ENCODE measurements around the gene RILPL1. TPM values are rescaled to one million over a fixed set of nuclear protein-coding genes. Genes with fewer than 3 reads are reported as not detected.
"Not testable (repeated sequence)": the region's sequence is repeated elsewhere in the genome, so short reads cannot be mapped to it uniquely, and the experiment has no call there.

Gene RILPL1
- total RNA-seq, 2 experiments from 2014 or later, result 1.4 to 1.6 TPM

DNA sequence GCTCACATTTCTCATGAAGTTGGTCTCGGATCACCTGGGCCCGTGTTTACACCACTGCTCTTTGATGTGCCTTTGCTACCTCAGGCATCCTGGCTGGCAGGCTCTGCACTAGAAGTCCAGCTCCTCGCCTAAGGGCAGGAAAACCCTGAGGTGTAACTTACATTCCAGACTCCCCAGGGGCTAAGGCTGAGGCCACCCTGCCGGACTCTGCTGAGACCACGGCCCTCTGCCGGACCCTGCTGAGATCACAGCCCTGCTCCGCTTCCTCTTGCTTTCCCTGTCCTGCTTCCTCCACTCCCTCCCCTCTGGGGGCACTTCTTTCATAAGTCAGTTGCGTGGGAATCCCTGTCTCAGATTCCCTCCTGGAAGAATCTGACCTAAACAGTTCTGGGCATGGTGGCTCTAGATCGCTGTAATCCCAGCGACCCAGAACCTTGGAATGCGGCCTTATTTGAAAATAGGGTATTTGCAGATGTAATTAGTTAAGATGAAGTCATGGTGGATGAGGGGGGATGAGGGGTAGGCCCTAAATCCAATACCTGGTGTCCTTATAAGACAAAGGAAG lies 17.2 kb downstream of the RILPL1 start:
- no peaks in the 10 kb centered on the region for H3K27me3 Mint-ChIP-seq
- no peak overlapping the region for H3K27ac Mint-ChIP-seq
- no peak overlapping the region for H3K4me3 Mint-ChIP-seq
- DNase-seq, result no peak
- no peaks in the 10 kb centered on the region for H3K9me3 Mint-ChIP-seq
- peaks cover 3% of the 10 kb centered on the region for H3K4me1 Mint-ChIP-seq
- H3K36me3 Mint-ChIP-seq, result peaks cover 2% of the 10 kb centered on the region

DNA sequence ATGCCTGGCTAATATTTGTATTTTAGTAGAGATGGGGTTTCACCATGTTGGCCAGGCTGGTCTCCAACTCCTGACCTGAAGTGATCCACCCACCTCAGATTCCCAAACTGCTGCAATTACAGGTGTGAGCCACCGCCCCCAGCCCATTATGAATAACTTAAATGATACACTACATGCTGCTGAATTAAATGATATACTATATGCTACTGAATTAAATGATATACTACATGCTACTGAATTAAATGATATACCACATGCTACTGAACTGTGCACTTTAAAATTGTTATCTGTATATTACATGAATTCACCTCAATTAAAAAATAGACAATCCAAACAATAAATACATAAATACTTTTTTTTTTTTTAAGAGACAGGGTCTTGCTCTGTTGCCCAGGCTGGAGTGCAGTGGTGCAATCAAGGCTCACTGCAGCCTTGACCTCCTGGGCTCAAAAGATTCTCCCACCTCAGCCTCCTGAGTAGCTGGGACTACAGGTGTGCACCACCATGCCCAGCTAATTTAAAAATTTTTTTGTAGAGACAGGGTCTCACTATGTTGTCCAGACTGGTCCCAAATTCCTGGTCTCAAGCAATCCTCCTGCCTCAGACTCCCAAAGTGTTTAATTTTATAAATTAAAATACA lies 18.8 kb downstream of the RILPL1 start:
- not testable (repeated sequence) for H3K27me3 Mint-ChIP-seq, H3K36me3 Mint-ChIP-seq, H3K4me3 Mint-ChIP-seq, H3K4me1 Mint-ChIP-seq, H3K27ac Mint-ChIP-seq, H3K9me3 Mint-ChIP-seq, DNase-seq

DNA sequence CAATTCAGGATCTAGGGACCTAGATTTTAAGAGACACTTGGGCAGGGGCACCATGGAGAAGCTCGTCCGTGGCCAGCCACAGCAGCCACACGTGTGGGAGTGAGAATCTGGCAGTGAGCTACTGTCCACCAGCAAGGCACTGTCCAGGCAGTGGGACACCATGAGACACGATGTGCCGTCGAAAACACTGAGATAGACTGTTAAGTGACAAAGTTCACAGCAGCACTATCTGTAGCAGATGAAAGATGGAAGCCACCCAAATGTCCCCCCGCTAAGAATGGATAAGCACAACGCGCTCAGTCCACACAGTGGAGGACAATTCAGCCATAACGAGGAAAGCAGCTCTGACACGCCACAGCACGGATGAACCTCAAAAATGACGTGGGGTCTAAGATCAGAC lies 19.7 kb downstream of the RILPL1 start:
- no peaks in the 10 kb centered on the region for H3K9me3 Mint-ChIP-seq
- no peak for DNase-seq
- H3K4me1 Mint-ChIP-seq, result no peaks in the 10 kb centered on the region
- no peaks in the 10 kb centered on the region for H3K27me3 Mint-ChIP-seq
- H3K27ac Mint-ChIP-seq, result no peak overlapping the region
- H3K36me3 Mint-ChIP-seq, result peaks cover 2% of the 10 kb centered on the region
- no peak overlapping the region for H3K4me3 Mint-ChIP-seq

DNA sequence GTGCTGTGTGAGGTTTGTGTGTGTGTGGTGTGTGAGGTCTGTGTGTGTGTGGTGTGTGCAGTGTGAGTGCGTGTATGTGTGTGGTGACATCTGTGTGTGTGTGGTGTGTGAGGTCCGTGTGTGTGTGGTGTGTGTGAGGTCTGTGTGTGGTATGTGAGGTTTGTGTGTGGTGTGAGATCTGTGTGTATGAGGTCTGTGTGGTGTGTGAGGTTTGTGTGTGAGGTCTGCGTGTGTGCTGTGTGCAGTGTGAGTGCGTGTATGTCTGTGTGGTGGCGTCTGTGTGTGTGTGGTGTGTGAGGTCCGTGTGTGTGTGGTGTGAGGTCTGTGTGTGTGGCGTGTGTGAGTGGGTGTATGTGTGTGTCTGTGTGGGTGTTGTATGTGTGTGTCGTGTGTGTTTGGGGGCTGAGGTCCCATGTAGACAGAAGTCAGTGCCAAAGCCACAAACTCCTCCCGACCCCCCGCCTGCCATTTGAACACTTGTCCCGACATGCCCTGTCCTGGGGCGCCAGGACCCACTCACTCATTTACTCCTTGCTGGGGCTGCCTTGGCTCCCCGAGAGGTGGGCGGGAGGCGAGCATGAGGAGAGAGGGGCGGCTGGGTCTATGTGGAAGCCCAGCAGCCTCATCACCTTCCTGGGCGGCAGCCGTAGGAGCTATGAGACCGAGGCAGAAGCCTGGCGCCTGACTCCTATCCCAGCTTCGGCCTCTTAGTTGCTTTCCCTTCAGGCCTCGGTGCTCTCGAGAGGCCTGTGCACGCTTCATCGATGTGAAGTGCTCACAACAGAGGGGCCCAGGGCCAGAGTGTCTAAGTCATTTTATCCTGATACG lies 20.5 kb downstream of the RILPL1 start:
- H3K27me3 Mint-ChIP-seq, result no peaks in the 10 kb centered on the region
- H3K9me3 Mint-ChIP-seq, result no peaks in the 10 kb centered on the region
- no peak for DNase-seq
- no peak overlapping the region for H3K27ac Mint-ChIP-seq
- peaks cover 2% of the 10 kb centered on the region for H3K36me3 Mint-ChIP-seq
- no peaks in the 10 kb centered on the region for H3K4me1 Mint-ChIP-seq
- H3K4me3 Mint-ChIP-seq, result no peak overlapping the region

DNA sequence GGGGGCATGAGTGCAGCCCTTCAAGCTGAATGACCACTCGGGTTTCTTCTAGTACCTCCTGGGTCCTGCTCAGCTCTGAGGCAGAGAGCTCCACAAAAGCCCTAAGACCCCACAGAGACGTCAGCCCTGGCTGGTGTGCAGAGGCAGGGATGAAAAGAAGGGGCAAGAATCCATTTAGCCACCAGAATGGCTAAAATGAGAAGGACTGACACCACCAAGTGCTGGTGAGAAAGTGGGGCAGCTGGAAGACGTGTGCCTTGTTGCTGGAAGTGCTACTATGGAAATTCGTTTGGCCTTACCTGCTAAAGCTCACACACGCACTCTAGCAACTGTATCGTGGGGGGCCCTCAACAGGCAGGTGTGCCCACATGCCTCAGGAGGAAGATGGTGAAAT lies 26.7 kb downstream of the RILPL1 start:
- no peak for DNase-seq
- H3K27me3 Mint-ChIP-seq, result no peaks in the 10 kb centered on the region
- H3K9me3 Mint-ChIP-seq, result no peaks in the 10 kb centered on the region
- no peaks in the 10 kb centered on the region for H3K4me1 Mint-ChIP-seq
- no peaks in the 10 kb centered on the region for H3K36me3 Mint-ChIP-seq
- no peak overlapping the region for H3K27ac Mint-ChIP-seq
- no peak overlapping the region for H3K4me3 Mint-ChIP-seq

DNA sequence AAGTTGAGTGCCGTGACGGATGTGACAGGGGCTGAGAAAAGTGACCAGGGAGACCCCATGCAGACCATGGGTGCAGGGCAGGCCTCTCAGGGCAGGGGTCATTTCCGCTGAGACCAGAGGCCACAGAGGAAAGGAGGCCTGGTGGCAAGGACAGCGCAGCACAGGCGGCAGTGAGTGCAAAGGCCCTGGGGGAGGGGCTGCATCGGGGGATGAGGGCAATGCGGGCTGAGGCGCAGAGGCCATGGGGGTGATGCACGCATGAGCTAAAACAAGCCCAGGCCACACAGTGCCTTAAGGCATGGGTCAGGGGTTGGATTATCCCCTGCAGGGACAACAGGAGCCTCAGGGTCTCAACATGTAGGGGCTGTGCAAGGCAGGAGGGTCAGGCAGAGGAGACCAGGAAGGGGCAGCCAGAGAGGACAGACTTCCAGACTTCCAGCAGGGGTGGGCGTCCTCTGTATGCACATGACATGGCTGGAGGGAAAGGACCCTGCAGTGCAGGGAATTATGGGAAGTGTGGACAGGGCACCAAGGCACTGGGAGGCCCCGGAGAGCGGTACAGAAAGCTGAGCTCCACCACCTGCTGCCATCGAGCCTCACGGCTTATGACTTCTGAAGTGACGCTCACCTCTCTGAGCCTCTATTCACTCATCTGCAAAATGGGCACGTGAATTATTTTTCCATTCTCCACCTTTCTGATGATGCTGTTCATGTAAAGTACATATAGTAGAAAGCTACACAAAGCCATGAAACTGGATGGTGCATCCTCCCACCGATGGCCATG lies 27.3 kb downstream of the RILPL1 start:
- no peak for DNase-seq
- Mint-ChIP-seq H3K27me3 (no peaks in the 10 kb centered on the region), H3K9me3 (no peaks in the 10 kb centered on the region), H3K36me3 (no peaks in the 10 kb centered on the region), H3K4me1 (no peaks in the 10 kb centered on the region), H3K27ac (no peak overlapping the region), H3K4me3 (no peak overlapping the region)

DNA sequence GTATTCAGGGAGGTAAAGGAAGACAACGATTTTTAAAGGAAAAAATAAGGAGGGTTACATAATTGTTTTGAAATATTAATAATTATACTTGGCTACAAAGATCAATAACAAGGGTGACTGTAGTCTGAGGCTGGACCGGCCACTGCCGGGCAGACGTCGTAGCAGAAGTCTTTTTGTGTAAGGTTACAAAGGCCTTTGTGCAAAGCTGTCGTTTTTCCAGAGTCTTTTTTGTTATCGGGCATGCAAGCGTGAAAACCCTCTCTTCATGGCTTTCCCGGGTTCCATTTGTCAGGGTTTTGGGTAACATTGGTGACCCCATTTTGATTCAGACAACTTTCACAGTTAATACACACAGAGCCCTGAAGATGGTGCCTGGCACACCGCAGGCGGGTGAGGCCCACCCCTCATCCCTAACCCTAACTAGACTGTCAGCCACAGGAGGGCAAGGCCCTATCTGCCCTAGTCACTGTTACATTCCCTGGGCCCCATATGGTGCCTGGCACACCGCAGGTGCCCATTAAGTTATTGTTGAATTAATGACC lies 31.3 kb downstream of the RILPL1 start:
- H3K4me1 Mint-ChIP-seq, result no peaks in the 10 kb centered on the region

DNA sequence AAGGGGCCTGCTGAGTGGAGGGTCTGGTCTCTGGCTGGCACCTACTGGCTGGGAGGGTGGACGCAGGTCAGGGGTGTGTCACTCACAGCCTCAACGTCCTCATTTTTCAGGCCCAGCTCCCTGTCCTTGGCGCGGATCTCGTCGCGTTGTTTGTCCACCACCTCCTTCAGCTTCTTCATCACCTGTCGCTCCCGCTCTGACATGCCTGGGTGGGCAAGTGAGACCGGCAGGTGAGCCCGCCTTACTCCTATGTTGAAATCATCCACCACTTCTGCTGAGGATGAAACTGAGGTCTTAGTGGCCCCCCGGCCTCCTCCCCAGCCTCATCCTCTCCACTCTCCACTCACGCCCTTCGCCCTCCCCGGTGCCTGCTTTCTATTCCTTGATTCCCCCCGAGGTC lies 34.2 kb downstream of the RILPL1 start:
- Mint-ChIP-seq H3K4me1 (no peaks in the 10 kb centered on the region), H3K36me3 (peaks cover 3% of the 10 kb centered on the region), H3K4me3 (no peak overlapping the region), H3K27ac (no peak overlapping the region), H3K27me3 (no peaks in the 10 kb centered on the region), H3K9me3 (no peaks in the 10 kb centered on the region)
- DNase-seq, result no peak

More for the DNA sequence above, 31.3 kb downstream of the RILPL1 start:
- Mint-ChIP-seq H3K27ac (no peak overlapping the region), H3K36me3 (peaks cover 3% of the 10 kb centered on the region), H3K9me3 (no peaks in the 10 kb centered on the region), H3K4me3 (no peak overlapping the region), H3K27me3 (no peaks in the 10 kb centered on the region)
- DNase-seq, result no peak

DNA sequence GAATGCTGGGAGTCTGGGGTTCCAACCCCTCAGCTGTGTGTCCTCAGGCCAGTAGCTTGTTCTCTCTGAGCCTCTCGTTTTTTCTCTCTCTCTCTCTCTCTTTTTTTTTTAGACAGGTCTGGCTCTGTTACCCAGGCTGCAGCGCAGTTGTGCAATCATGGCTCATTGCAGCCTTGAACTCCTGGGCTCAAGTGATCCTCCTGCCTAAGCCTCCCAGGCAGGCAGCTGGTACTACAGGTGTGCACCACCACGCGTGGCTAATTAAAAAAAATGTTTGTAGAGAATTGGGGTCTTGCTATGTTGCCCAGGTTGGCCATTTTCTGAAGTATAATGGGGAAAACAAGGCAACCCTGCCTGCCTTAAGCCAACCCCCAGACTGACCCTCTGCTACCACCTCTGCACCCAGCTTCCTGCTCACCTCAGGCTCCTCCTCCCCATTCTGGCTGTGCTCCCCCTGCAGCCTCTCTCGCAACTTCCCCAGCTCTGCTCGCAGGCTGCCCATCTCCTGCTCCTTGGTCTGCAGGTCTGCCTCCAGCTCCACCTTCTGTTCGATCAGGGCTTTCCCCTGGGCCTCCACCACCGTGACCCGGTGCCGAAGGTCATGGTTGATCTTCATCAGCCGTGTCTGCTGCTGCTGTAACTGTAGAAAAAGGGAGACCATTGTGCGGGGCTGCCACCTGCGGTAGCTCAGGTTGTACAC lies 35.2 kb downstream of the RILPL1 start:
- Mint-ChIP-seq H3K27ac (no peak overlapping the region), H3K36me3 (peaks cover 3% of the 10 kb centered on the region), H3K27me3 (no peaks in the 10 kb centered on the region), H3K4me3 (peak overlapping the region; percentile 30), H3K4me1 (no peaks in the 10 kb centered on the region), H3K9me3 (no peaks in the 10 kb centered on the region)
- no peak for DNase-seq

DNA sequence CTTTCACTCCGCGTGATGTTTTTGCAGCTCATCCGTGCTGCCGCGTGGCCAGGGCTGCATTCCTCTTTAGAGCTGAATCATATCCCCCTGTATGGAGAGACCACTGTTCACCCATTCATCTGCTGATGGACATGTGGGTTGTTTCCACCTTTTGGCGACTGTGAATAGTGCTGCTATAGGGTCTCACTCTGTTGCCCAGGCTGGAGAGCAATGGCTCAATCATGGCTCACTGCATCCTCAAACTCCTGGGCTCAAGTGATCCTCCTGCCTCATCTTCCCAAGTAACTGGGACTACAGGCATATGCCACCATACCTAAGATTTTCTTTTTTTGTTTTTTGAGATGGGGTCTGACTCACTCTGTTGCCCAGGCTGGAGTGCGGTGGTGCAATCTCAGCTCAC lies 36.5 kb downstream of the RILPL1 start:
- DNase-seq, result no peak
- no peak overlapping the region for H3K4me3 Mint-ChIP-seq
- H3K27ac Mint-ChIP-seq, result no peak overlapping the region
- H3K36me3 Mint-ChIP-seq, result peaks cover 3% of the 10 kb centered on the region
- no peaks in the 10 kb centered on the region for H3K27me3 Mint-ChIP-seq
- no peaks in the 10 kb centered on the region for H3K9me3 Mint-ChIP-seq
- no peaks in the 10 kb centered on the region for H3K4me1 Mint-ChIP-seq

DNA sequence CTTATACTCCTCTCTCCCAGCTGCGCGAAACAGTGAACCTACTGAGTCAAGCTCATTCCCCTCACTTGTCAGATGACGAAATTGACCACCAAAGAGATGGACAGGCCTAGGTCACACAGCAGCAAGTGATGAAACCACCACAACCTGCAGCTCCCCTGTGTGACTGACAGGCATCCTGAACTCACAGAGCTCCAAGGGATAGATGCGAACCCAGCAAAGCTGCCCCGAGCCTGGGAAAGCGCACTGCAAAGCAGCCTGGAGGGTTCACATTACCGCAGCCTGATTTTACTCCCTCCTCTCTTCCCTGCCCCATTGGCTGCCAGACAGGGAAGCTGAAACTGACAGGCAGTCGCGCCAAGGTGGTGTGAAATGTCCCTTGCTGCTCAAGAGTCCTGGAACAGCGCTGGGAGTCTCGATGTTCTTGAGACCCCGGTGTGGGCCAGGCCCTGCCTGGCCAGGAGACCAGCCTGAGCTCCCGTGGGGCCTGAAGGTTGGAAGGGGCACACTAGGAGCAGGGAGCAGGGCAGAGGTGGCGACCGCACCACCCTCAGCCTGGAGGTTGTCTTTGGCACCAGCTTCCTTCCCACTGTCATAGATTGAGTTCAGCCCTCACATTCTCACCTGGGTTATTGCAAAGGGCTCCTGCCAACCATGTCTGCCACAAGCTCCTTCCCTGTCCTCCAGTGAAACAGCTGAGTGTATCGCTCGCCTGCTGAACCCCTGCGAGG lies 39.2 kb downstream of the RILPL1 start:
- peaks cover 3% of the 10 kb centered on the region for H3K36me3 Mint-ChIP-seq
- no peak overlapping the region for H3K27ac Mint-ChIP-seq
- no peak for DNase-seq
- no peaks in the 10 kb centered on the region for H3K4me1 Mint-ChIP-seq
- no peak overlapping the region for H3K4me3 Mint-ChIP-seq
- no peaks in the 10 kb centered on the region for H3K9me3 Mint-ChIP-seq
- H3K27me3 Mint-ChIP-seq, result no peaks in the 10 kb centered on the region

DNA sequence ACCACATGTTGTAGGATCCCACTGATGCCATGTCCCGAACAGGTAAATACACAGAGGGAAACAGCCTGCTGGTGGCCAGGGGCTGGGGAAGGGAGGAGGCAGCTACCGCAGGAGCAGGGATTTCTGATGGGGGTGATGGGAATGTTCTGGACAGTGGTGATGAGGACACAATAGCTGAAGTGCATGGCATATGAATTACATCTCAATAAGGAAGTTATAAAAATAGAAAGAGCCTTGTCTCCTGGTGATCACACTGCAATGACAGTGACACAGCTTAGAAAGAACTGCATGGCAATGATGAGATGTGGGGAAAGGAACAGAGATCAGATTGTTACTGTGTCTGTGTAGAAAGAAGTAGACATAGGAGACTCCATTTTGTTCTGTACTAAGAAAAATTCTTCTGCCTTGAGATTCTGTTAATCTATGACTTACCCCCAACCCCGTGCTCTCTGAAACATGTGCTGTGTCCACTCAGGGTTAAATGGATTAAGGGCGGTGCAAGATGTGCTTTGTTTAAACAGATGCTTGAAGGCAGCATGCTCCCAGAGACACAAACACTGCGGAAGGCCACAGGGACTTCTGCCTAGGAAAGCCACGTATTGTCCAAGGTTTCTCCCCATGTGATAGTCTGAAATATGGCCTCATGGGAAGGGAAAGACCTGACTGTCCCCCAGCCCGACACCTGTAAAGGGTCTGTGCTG lies 41.0 kb downstream of the RILPL1 start:
- H3K27me3 Mint-ChIP-seq, H3K4me1 Mint-ChIP-seq, H3K27ac Mint-ChIP-seq, H3K4me3 Mint-ChIP-seq, H3K9me3 Mint-ChIP-seq, H3K36me3 Mint-ChIP-seq, DNase-seq: not testable (repeated sequence)

DNA sequence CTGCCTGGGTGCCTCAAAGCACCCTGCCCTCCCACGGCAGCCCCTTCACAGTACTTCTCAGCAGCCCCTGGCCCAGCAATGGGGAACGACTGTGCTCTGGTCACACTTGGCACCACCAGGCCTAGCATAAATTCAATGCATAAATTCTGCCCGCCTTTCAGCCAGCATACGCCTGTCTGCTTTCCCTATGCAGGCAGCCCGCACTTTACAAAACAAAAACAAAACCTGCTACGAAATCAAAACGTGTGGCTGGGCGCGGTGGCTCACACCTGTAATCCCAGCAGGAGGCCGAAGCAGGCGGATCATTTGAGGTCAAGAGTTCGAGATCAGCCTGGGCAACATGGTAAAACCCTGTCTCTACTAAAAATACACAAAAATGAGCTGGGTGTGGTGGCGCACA lies 42.0 kb downstream of the RILPL1 start:
- no peaks in the 10 kb centered on the region for H3K4me1 Mint-ChIP-seq
- H3K27me3 Mint-ChIP-seq, result no peaks in the 10 kb centered on the region

More for the DNA sequence above, 42.0 kb downstream of the RILPL1 start:
- H3K9me3 Mint-ChIP-seq, result no peaks in the 10 kb centered on the region
- H3K27ac Mint-ChIP-seq, result no peak overlapping the region
- no peaks in the 10 kb centered on the region for H3K36me3 Mint-ChIP-seq
- H3K4me3 Mint-ChIP-seq, result no peak overlapping the region
- no peak for DNase-seq

Data from activated naive CD8-positive, alpha-beta T cell treated with anti-CD3 and anti-CD28 coated beads for 36 hours (primary cell).